PC-9 (cell line): ENCODE data around the gene KIAA0513. TPM values are rescaled to one million over a fixed set of nuclear protein-coding genes. Genes with fewer than 3 reads are reported as not detected.

Experiments used
- BruUV-seq: library from RNA; stranded (reverse); fragments of 400-500 nt; replicated peaks from 2 replicates; lab custom pipeline; 2021; lab: Mats Ljungman, UMichigan
- CTCF ChIA-PET: fragments of 300-600 bp; sonication (Branson Sonifier 250); formaldehyde crosslinking; loops from one replicate; lab custom pipeline; 2022; ENCODE audit warnings: antibody characterized with exemption; lab: Charles Lee
- POLR2A ChIA-PET: fragments of 300-600 bp; sonication (Branson Sonifier 250); formaldehyde crosslinking; loops from one replicate; lab custom pipeline; 2022; ENCODE audit warnings: antibody characterized with exemption; ENCODE audit not compliant: unreplicated experiment; lab: Charles Lee
- DNase-seq, 2 experiments: peaks; one replicate each; pipeline versions ENCODE4 v3.0.0 to v3.0.0-alpha.2; 2015 to 2022; ENCODE audit warnings: mixed read lengths in 1 of 2
- H2AFZ ChIP-seq: fragments of 200-600 bp; sonication (generic); 2 replicates; pipeline ENCODE4 v1.8.1; 2017; ENCODE audit warnings: antibody characterized with exemption
- H3F3A ChIP-seq: fragments of 200-600 bp; sonication (generic); 2 replicates; pipeline ENCODE4 v1.8.1; 2017; ENCODE audit warnings: antibody characterized with exemption, mild to moderate bottlenecking, low read depth; ENCODE audit not compliant: insufficient read depth
- H3K27ac ChIP-seq: fragments of 200-600 bp; sonication (generic); 2 replicates; pipeline ENCODE4 v1.6.1; 2016; ENCODE audit warnings: mixed run types
- H3K27me3 ChIP-seq: fragments of 200-600 bp; sonication (generic); 2 replicates; pipeline ENCODE4 v1.6.1; 2016; ENCODE audit warnings: low read depth, mixed run types; ENCODE audit not compliant: insufficient read depth
- H3K36me3 ChIP-seq: fragments of 200-600 bp; sonication (generic); 2 replicates; pipeline ENCODE4 v1.6.1; 2016; ENCODE audit warnings: low read depth, mixed run types
- H3K4me1 ChIP-seq: fragments of 200-600 bp; sonication (generic); replicated peaks from 2 replicates; pipeline ENCODE4 v1.6.1; 2016; ENCODE audit warnings: mixed run types; ENCODE audit not compliant: insufficient read depth
- H3K4me2 ChIP-seq: fragments of 200-600 bp; sonication (generic); 2 replicates; pipeline ENCODE4 v1.6.1; 2017; ENCODE audit warnings: mixed run types
- H3K4me3 ChIP-seq: fragments of 200-600 bp; sonication (generic); 2 replicates; pipeline ENCODE4 v1.6.1; 2016; ENCODE audit warnings: mixed run types
- H3K79me2 ChIP-seq: fragments of 200-600 bp; sonication (generic); 2 replicates; pipeline ENCODE4 v1.6.1; 2017; ENCODE audit warnings: low read depth, mixed run types
- H3K9me2 ChIP-seq: fragments of 200-600 bp; sonication (generic); 2 replicates; pipeline ENCODE4 v1.8.1; 2017; ENCODE audit warnings: mild to moderate bottlenecking; ENCODE audit not compliant: insufficient read depth
- H3K9me3 ChIP-seq: fragments of 200-600 bp; sonication (generic); 2 replicates; pipeline ENCODE4 v1.8.1; 2016; ENCODE audit warnings: low read depth; ENCODE audit not compliant: insufficient read depth
- H4K20me1 ChIP-seq: fragments of 200-600 bp; sonication (generic); 2 replicates; pipeline ENCODE4 v1.8.1; 2017; ENCODE audit not compliant: insufficient read depth
- CTCF ChIP-seq: fragments of 200-600 bp; sonication (generic); conservative IDR thresholded peaks from 2 replicates; pipeline ENCODE4 v1.6.1; 2017; ENCODE audit warnings: mixed run types, antibody characterized with exemption, mild to moderate bottlenecking, moderate library complexity
- EZH2 ChIP-seq: fragments of 200-600 bp; sonication (generic); IDR thresholded peaks from 2 replicates; pipeline ENCODE4 v1.8.0; 2017; ENCODE audit warnings: antibody characterized with exemption, low read depth
- intact Hi-C: fragments of 100-400 bp; cut with micrococcal nuclease; formaldehyde crosslinking; loops from one replicate; pipeline ENCODE4 v1.10.0; 2022; ENCODE audit not compliant: unreplicated experiment
- total RNA-seq: library from RNA; stranded (reverse); gene quantifications from 2 replicates; pipeline ENCODE4 v1.2.3, GENCODE V29; 2021

KIAA0513 gene
- total RNA-seq, 1 experiment from 2014 or later, result 4.3 TPM

DNA sequence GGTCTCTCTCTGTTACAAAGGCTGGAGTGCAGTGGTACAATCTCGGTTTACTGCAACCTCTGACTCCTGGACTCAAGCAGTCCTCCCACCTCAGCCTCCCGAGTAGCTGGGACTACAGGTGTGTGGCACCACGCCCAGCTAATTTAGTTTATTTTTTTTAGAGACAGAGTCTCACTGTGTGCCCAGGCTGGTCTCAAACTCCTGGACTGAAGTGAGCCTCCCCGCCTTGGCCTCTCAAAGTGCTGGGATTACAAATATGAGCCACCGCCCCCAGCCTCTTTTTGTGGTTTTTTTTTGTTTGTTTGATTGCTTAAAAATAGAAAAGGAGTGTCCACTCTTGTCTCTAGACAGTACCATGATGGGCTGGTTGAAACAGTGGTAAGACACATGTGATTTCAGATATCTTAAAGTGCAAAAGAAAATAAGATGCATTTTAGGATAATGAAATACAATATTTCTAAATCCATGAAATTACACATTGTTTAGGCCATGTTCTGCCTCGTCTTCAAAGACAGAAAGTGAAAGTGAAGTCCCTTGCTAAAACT, 27.4 kb downstream of the KIAA0513 start:
- ChIA-PET POLR2A (interaction anchor here (0.6 kb wide), 2 partner anchors 31 to 558 kb away, joined by 3 to 5 read pairs; partner anchors contain the start of gene GSE1), CTCF (no interaction called here)
- Histone ChIP-seq H3K27ac (0 out of 2 replicates have a peak overlapping the region, but pooled peaks have one; percentile 23), H4K20me1 (no peaks in the 10 kb centered on the region), H3K4me3 (peak overlapping the region; percentile 42; the same call in 1 of the 2 replicates), H3K9me2 (no peaks in the 10 kb centered on the region), H3K79me2 (no peaks in the 10 kb centered on the region), H3K4me1 (peaks cover 16% of the 10 kb centered on the region), H3K27me3 (no peaks in the 10 kb centered on the region), H3K4me2 (peak overlapping the region; percentile 65), H2AFZ (peak overlapping the region; percentile 56; the same call in 1 of the 2 replicates), H3K36me3 (no peaks in the 10 kb centered on the region), H3K9me3 (no peaks in the 10 kb centered on the region), H3F3A (peaks cover 7% of the 10 kb centered on the region; the same call in 1 of the 2 replicates)
- TF ChIP-seq EZH2, result no peak
- TF ChIP-seq CTCF, result no peak
- intact Hi-C loops, result no loop called here
- BruUV-seq, result no TSS peak
- DNase-seq, result no peak

DNA sequence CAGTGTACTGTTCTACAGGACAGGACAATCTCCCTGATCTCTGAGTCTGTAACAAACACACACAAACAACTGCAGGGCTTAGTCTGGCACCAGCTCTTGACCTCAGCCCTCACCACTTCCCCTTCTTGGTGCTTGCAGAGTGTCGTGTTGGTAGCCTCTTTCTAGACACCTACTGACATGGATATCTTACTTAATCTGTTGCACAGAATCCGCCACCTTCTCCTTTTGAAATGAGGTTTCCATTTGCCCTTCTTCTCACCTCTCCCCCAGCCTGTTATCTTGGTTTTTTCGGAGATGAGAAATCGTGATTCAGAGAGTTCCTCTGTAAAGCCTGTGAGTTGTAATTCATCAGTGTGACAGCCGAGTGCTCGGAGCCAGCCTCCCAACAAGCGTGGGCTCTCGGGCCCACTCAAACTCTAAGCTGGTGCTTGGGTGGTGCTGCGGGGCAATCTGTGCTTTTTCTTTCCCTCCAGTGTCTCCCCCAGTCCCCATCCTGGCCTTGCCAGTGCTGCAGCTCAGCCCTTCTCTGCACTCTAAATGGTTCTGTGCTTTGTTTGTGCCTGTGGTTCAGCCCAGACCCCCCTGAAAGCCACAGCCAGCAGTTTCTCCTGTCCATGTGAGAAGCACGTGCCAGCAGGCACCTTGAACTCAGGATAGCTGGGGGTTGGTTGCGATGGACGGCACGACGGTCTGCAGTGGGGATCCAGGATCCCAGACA, 28.1 kb downstream of the KIAA0513 start:
- Histone ChIP-seq H3K4me1 (peaks cover 16% of the 10 kb centered on the region), H3K27ac (0 out of 2 replicates have a peak overlapping the region, but pooled peaks have one; percentile 23), H3K9me3 (no peaks in the 10 kb centered on the region), H3F3A (peaks cover 7% of the 10 kb centered on the region; the same call in 1 of the 2 replicates), H3K4me2 (peak overlapping the region; percentile 65), H3K4me3 (peak overlapping the region; percentile 42; the same call in 1 of the 2 replicates), H3K79me2 (no peaks in the 10 kb centered on the region), H4K20me1 (no peaks in the 10 kb centered on the region), H3K36me3 (no peaks in the 10 kb centered on the region), H3K27me3 (no peaks in the 10 kb centered on the region), H2AFZ (peak overlapping the region; percentile 56; the same call in 1 of the 2 replicates), H3K9me2 (no peaks in the 10 kb centered on the region)
- intact Hi-C loops, result no loop called here
- POLR2A ChIA-PET, result interaction anchor here (0.6 kb wide), 3 partner anchors 31 to 557 kb away, joined by 3 to 5 read pairs (median 4); partner anchors contain the start of gene GSE1
- BruUV-seq, result no TSS peak
- CTCF ChIA-PET, result interaction anchor here (1.0 kb wide), 1 partner anchor 301 kb away, joined by 3 read pairs; no protein-coding TSS in a partner anchor
- peak; percentile 22 to 37 for DNase-seq
- TF ChIP-seq CTCF, result no peak
- no peak for TF ChIP-seq EZH2

GRCh38 chr16:85056211-85056748, 28.7 kb downstream of the KIAA0513 start:
- Histone ChIP-seq H3K4me1 (peaks cover 16% of the 10 kb centered on the region), H3K27me3 (no peaks in the 10 kb centered on the region), H2AFZ (no peak overlapping the region), H3F3A (peaks cover 7% of the 10 kb centered on the region; the same call in 1 of the 2 replicates), H3K36me3 (no peaks in the 10 kb centered on the region), H3K4me2 (no peak overlapping the region; the same call in 1 of the 2 replicates), H3K79me2 (no peaks in the 10 kb centered on the region), H3K9me2 (no peaks in the 10 kb centered on the region), H3K27ac (no peak overlapping the region), H3K9me3 (no peaks in the 10 kb centered on the region), H4K20me1 (no peaks in the 10 kb centered on the region), H3K4me3 (no peak overlapping the region)
- CTCF ChIA-PET, result interaction anchor here (1.0 kb wide), 1 partner anchor 302 kb away, joined by 3 read pairs; no protein-coding TSS in a partner anchor
- no TSS peak for BruUV-seq
- intact Hi-C loops, result no loop called here
- POLR2A ChIA-PET, result interaction anchor here (0.6 kb wide), 1 partner anchor 437 kb away, joined by 4 read pairs; no protein-coding TSS in a partner anchor
- TF ChIP-seq CTCF (no peak), EZH2 (no peak)
- no peak for DNase-seq
